IMR-90 (cell line): ENCODE results near the gene SUGCT. TPM values are rescaled to one million over a fixed set of nuclear protein-coding genes. Genes with fewer than 3 reads are reported as not detected.

Source experiments
- ATAC-seq: fragments of 200-7000 bp; cut with Tn5 transposase; 2 replicates; pipeline ENCODE4 v1.9.1; 2020; ENCODE audit warnings: low read depth, mild to moderate bottlenecking, moderate library complexity
- BruUV-seq: library from RNA; stranded (reverse); fragments of 400-500 nt; replicated peaks from 2 replicates; lab custom pipeline; 2021; lab: Mats Ljungman, UMichigan
- CTCF ChIA-PET: fragments of 300-600 bp; formaldehyde crosslinking; extraction: SDS; loops from one replicate; lab custom pipeline; 2021; ENCODE audit warnings: antibody characterized with exemption; lab: Yijun Ruan, JAX
- POLR2A ChIA-PET: fragments of 300-600 bp; sonication (Branson Sonifier 250); formaldehyde crosslinking; loops from one replicate; lab custom pipeline; 2022; ENCODE audit warnings: antibody characterized with exemption; ENCODE audit not compliant: unreplicated experiment; lab: Charles Lee
- DNase-seq: peaks from one replicate; pipeline ENCODE4 v3.0.0; 2013
- H2AFZ ChIP-seq: replicated peaks from 2 replicates; pipeline ENCODE3; 2013; ENCODE audit warnings: low read length, mild to moderate bottlenecking; ENCODE audit not compliant: poor library complexity
- H2AK5ac ChIP-seq: 2 replicates; pipeline ENCODE4 v1.6.1; 2013; ENCODE audit warnings: low read depth, low read length, inconsistent platforms
- H2AK9ac ChIP-seq: replicated peaks from 2 replicates; pipeline ENCODE3; 2013; ENCODE audit warnings: mild to moderate bottlenecking, low read depth, low read length, moderate library complexity; ENCODE audit not compliant: poor library complexity
- H2BK120ac ChIP-seq: 2 replicates; pipeline ENCODE4 v1.6.1; 2013; ENCODE audit warnings: low read depth, low read length, inconsistent platforms
- H2BK15ac ChIP-seq: 3 replicates; pipeline ENCODE4 v1.6.1; 2013; ENCODE audit warnings: low read depth, low read length, inconsistent platforms
- H2BK20ac ChIP-seq: 2 replicates; pipeline ENCODE4 v1.6.1; 2013; ENCODE audit warnings: low read depth, mild to moderate bottlenecking, inconsistent platforms, low read length, moderate library complexity
- H2BK5ac ChIP-seq: 2 replicates; pipeline ENCODE4 v1.6.1; 2013; ENCODE audit warnings: mild to moderate bottlenecking, low read depth, low read length, inconsistent platforms; ENCODE audit not compliant: poor library complexity, severe bottlenecking
- H3K14ac ChIP-seq: replicated peaks from 2 replicates; pipeline ENCODE4 v1.6.1; 2013; ENCODE audit warnings: low read depth, low read length, inconsistent platforms
- H3K18ac ChIP-seq: 2 replicates; pipeline ENCODE4 v1.6.1; 2013; ENCODE audit warnings: low read depth, low read length, control low read depth
- H3K23ac ChIP-seq: 2 replicates; pipeline ENCODE4 v1.6.1; 2013; ENCODE audit warnings: low read depth, low read length, inconsistent platforms
- H3K27ac ChIP-seq: 2 replicates; pipeline ENCODE4 v1.5.1; 2013; ENCODE audit warnings: mild to moderate bottlenecking, control low read depth, low read length; ENCODE audit not compliant: insufficient read depth
- H3K27me3 ChIP-seq: 2 replicates; pipeline ENCODE4 v1.6.1; 2013; ENCODE audit warnings: low read length; ENCODE audit not compliant: control insufficient read depth, insufficient read depth
- H3K36me3 ChIP-seq: 2 replicates; pipeline ENCODE4 v1.6.1; 2013; ENCODE audit warnings: low read length, mixed read lengths; ENCODE audit not compliant: control insufficient read depth, insufficient read depth
- H3K4ac ChIP-seq: 2 replicates; pipeline ENCODE4 v1.6.1; 2013; ENCODE audit warnings: low read depth, low read length, inconsistent platforms
- H3K4me1 ChIP-seq: 2 replicates; pipeline ENCODE4 v1.6.1; 2013; ENCODE audit warnings: low read length, mixed read lengths; ENCODE audit not compliant: control insufficient read depth, insufficient read depth
- H3K4me2 ChIP-seq: 2 replicates; pipeline ENCODE4 v1.6.1; 2013; ENCODE audit warnings: low read depth, mild to moderate bottlenecking, control low read depth, low read length, moderate library complexity
- H3K4me3 ChIP-seq: 2 replicates; pipeline ENCODE4 v1.5.1; 2013; ENCODE audit warnings: low read depth, mild to moderate bottlenecking, control low read depth, low read length, moderate library complexity; ENCODE audit not compliant: insufficient read depth
- H3K56ac ChIP-seq: 2 replicates; pipeline ENCODE4 v1.6.1; 2013; ENCODE audit warnings: low read length, inconsistent platforms; ENCODE audit not compliant: insufficient read depth; ENCODE audit errors: extremely low read depth
- H3K79me1 ChIP-seq, 2 experiments: 2 replicates each; pipeline ENCODE4 v1.6.1; 2013; ENCODE audit warnings: low read length in 2 of 2, inconsistent platforms in 1 of 2, low read depth in 1 of 2
- H3K9ac ChIP-seq: 2 replicates; pipeline ENCODE4 v1.6.1; 2013; ENCODE audit warnings: low read depth, low read length, control low read depth
- H3K9me1 ChIP-seq: 2 replicates; pipeline ENCODE4 v1.6.1; 2013; ENCODE audit warnings: low read length, inconsistent platforms; ENCODE audit not compliant: insufficient read depth
- H3K9me3 ChIP-seq: 2 replicates; pipeline ENCODE4 v1.6.1; 2013; ENCODE audit warnings: low read length; ENCODE audit not compliant: control insufficient read depth, insufficient read depth
- H4K20me1 ChIP-seq: 2 replicates; pipeline ENCODE4 v1.6.1; 2013; ENCODE audit warnings: low read length, inconsistent platforms; ENCODE audit not compliant: insufficient read depth
- H4K5ac ChIP-seq: 2 replicates; pipeline ENCODE4 v1.6.1; 2013; ENCODE audit warnings: mild to moderate bottlenecking, low read depth, low read length, control low read depth
- H4K8ac ChIP-seq, 2 experiments: 2 replicates each; pipeline ENCODE4 v1.6.1; 2013; ENCODE audit warnings: low read depth in 2 of 2, low read length in 2 of 2, control low read depth in 1 of 2, inconsistent platforms in 1 of 2
- H4K91ac ChIP-seq: 2 replicates; pipeline ENCODE4 v1.6.1; 2013; ENCODE audit warnings: low read depth, low read length, inconsistent platforms; ENCODE audit not compliant: insufficient read depth
- CEBPB ChIP-seq: IDR thresholded peaks from 2 replicates; pipeline ENCODE4 v1.6.1; 2012; ENCODE audit warnings: low read depth, low read length, improper control_type of control experiment
- CTCF ChIP-seq: conservative IDR thresholded peaks from 2 replicates; pipeline ENCODE4 v1.5.1; 2012; ENCODE audit warnings: mild to moderate bottlenecking, low read depth, low read length, improper control_type of control experiment
- MAZ ChIP-seq: IDR thresholded peaks from 2 replicates; pipeline ENCODE4 v1.6.1; 2012; ENCODE audit warnings: low read depth, mild to moderate bottlenecking, low read length, improper control_type of control experiment, moderate library complexity, borderline replicate concordance
- MXI1 ChIP-seq: IDR thresholded peaks from 2 replicates; pipeline ENCODE4 v1.6.1; 2012; ENCODE audit warnings: low read depth, mild to moderate bottlenecking, low read length, moderate library complexity, borderline replicate concordance
- NFE2L2 ChIP-seq: fragments of 150-350 bp; IDR thresholded peaks from 2 replicates; pipeline ENCODE4 v1.6.1; 2016; ENCODE audit warnings: low read depth, mild to moderate bottlenecking, low read length
- RCOR1 ChIP-seq: IDR thresholded peaks from 2 replicates; pipeline ENCODE4 v1.6.1; 2012; ENCODE audit warnings: mild to moderate bottlenecking, low read length, improper control_type of control experiment; ENCODE audit not compliant: insufficient replicate concordance
- RFX5 ChIP-seq: IDR thresholded peaks from 2 replicates; pipeline ENCODE4 v1.8.0; 2012; ENCODE audit warnings: low read depth, mild to moderate bottlenecking, low read length, moderate library complexity
- SMC3 ChIP-seq: fragments of 150-350 bp; IDR thresholded peaks from 2 replicates; pipeline ENCODE4 v1.6.1; 2016; ENCODE audit warnings: low read depth, mild to moderate bottlenecking, antibody characterized with exemption, low read length, moderate library complexity
- WGBS, 2 experiments: methylation state at CpG; one replicate each; pipeline versions ENCODE4 v1.1.5 to v1.1.7; 2013; ENCODE audit warnings: missing lambda C conversion rate in 2 of 2; ENCODE audit not compliant: insufficient read length in 1 of 2; ENCODE audit errors: extremely low coverage in 2 of 2; 5-methylcytosine and 5-hydroxymethylcytosine counted together
- dilution Hi-C: fragments of 300-500 bp; cut with HindIII; formaldehyde crosslinking; loops from one replicate; pipeline ENCODE4 v1.14.3; 2018; ENCODE audit warnings: low sequenced_read_pairs; ENCODE audit not compliant: unreplicated experiment
- in situ Hi-C: fragments of 300-500 bp; cut with MboI; formaldehyde crosslinking; loops from 3 replicates; pipeline ENCODE4 v1.14.3; 2019; ENCODE audit warnings: low sequenced_read_pairs, inconsistent platforms, mixed read lengths
- intact Hi-C: fragments of 100-400 bp; cut with micrococcal nuclease; formaldehyde crosslinking; loops from 2 replicates; pipeline ENCODE4 v1.10.0; 2022
- polyA plus RNA-seq, 3 experiments: library from polyadenylated mRNA; depleted of rRNA; stranded (reverse); fragments of >200 nt; gene quantifications; 2 replicates each; pipeline ENCODE4 v1.2.3, GENCODE V29; 2012; ENCODE audit warnings: low replicate concordance in 1 of 3
- total RNA-seq: library from RNA; depleted of rRNA; stranded (reverse); fragments of >200 nt; gene quantifications from 2 replicates; pipeline ENCODE4 v1.2.3, GENCODE V29; 2012

The SUGCT gene
- total and polyA plus RNA-seq, 2 of the 4 experiments (the other 2 are of a cell fraction): 5.9 to 8.3 TPM

- H4K20me1 ChIP-seq: no peaks in the 10 kb centered on the region
- H3K27me3 ChIP-seq: no peaks in the 10 kb centered on the region
- H2BK120ac ChIP-seq: no peak overlapping the region
- H2BK15ac ChIP-seq: no peak overlapping the region
- no peaks in the 10 kb centered on the region for H3K36me3 ChIP-seq
- H2AK9ac ChIP-seq: no peak overlapping the region
- no peak overlapping the region for H4K91ac ChIP-seq
- no peaks in the 10 kb centered on the region for H3K9me1 ChIP-seq
- H3K27ac ChIP-seq: no peak overlapping the region
- ATAC-seq: no peak
- CTCF ChIA-PET: no interaction called here
- no peak overlapping the region for H2BK5ac ChIP-seq
- POLR2A ChIA-PET: no interaction called here
- no peak overlapping the region for H3K4ac ChIP-seq
- H3K56ac ChIP-seq: no peak overlapping the region
- H3K9ac ChIP-seq: no peak overlapping the region
- no peak overlapping the region for H2BK20ac ChIP-seq
- no peak overlapping the region for H2AK5ac ChIP-seq
- H3K4me3 ChIP-seq: no peak overlapping the region
- no peaks in the 10 kb centered on the region; the same call in 1 of the 2 replicates for H3K4me1 ChIP-seq
- dilution Hi-C loops: no loop called here
- H3K18ac ChIP-seq: no peak overlapping the region
- TF ChIP-seq CTCF (no peak), SMC3 (no peak), MXI1 (no peak), MAZ (no peak), RFX5 (no peak), NFE2L2 (no peak), CEBPB (no peak), RCOR1 (no peak)
- no peak overlapping the region for H4K8ac ChIP-seq
- BruUV-seq: no TSS peak
- no peak overlapping the region for H2AFZ ChIP-seq
- in situ Hi-C loops: no loop called here
- intact Hi-C loops: no loop called here
- no peak overlapping the region for H3K4me2 ChIP-seq
- no peak overlapping the region for H3K23ac ChIP-seq
- no peaks in the 10 kb centered on the region for H3K9me3 ChIP-seq
- DNase-seq: no peak
- 29% methylated on average over 1 of the region's 3 CpGs; no CpG with 5 or more reads in 1 of the 2 experiments for WGBS, 2 experiments
- H3K14ac ChIP-seq: no peak overlapping the region
- no peaks in the 10 kb centered on the region for H3K79me1 ChIP-seq
- no peak overlapping the region for H4K5ac ChIP-seq
Observed at GRCh38 chr7:40622941-40623501, 488.2 kb downstream of the SUGCT start.
